GM13976 (cell line): ENCODE measurements around the gene SMYD3.

Experiments used
- DNase-seq: peaks from one replicate; pipeline ENCODE4 v3.0.0; 2012; ENCODE audit warnings: low spot score
- CTCF ChIP-seq: IDR thresholded peaks from 2 replicates; pipeline ENCODE4 v1.5.1; 2012; ENCODE audit warnings: borderline replicate concordance, mild to moderate bottlenecking; ENCODE audit not compliant: insufficient read depth; ENCODE audit errors: extremely low read depth, missing control alignments, control extremely low read depth
- in situ Hi-C: fragments of 300-500 bp; cut with MboI; formaldehyde crosslinking; loops from one replicate; pipeline ENCODE4 v1.12.0; 2022; ENCODE audit warnings: low sequenced_read_pairs, mixed read lengths, inconsistent platforms; ENCODE audit not compliant: unreplicated experiment

Gene SMYD3

DNA sequence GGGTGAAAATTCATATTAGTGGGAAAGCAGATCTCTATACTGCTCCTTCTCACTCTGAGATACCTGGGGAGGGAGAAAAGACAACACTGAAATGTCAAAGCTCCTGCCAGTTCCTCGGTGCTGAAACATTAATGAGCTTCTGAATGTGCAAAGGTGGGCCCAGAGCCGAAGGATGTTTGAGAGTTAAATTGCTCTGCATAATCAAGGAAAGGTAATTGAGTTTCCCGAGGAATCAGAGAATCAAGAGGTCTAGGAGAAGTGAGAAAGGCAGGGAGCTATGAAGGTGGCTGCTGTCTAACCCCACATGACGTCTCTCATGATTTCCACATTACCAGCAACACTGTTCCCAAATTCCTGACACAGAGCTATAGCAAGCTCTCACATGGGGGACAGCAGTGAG lies 346.7 kb downstream of the SMYD3 start:
- no peak for DNase-seq
- in situ Hi-C loops: no loop called here
- TF ChIP-seq CTCF: no peak

DNA sequence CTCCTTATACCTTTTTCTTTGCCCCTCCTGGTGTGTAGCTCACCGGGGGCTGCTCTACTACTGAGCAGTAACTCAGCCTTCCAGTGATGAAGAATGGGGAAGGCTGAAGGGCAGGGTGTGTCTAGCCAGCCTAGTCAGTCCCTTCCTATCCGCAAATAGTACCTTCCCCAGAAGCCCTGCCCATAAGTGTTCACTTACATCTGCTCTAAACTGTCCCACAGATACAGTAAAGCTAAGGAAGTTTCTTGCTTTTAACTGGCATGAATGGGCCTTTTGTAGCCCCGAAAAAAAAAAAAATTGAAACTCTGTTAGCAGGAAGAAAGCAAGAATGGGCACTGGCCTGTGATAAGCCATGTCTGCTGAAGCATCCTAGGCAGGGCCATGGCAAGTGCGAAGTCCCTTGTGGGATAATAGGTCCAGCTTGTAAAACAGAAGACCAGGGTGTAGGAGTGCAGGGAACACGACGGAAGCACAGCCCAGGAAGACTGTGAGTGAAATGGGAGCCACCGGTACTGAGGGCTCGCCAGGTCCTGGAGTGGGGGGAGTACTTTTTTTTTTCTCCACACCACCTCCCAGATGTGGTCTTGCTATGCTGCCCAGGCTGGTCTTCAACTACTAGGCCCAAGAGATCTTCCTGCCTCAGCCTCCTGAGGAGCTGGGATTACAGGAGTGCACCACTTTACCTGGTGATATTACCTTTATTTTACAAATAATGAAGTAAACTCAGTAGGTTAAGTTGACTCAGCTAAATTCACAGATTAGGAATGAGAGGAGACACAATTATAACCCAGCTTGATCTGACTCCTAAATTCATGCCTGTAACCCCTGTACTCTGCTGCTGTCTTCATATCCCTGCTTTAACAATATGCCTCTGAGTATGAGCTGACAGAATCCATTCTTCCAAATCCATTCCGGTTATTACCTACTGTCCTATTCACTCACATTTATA lies 347.5 kb downstream of the SMYD3 start:
- TF ChIP-seq CTCF: no peak
- in situ Hi-C loops: no loop called here
- DNase-seq: no peak

- DNase-seq: no peak
- TF ChIP-seq CTCF: no peak
- in situ Hi-C loops: no loop called here
Observed at GRCh38 chr1:246158131-246158530, 348.9 kb downstream of the SMYD3 start.

GRCh38 chr1:246157516-246157915 lies 349.6 kb downstream of the SMYD3 start:
- TF ChIP-seq CTCF: no peak
- no peak for DNase-seq
- in situ Hi-C loops: no loop called here

DNA sequence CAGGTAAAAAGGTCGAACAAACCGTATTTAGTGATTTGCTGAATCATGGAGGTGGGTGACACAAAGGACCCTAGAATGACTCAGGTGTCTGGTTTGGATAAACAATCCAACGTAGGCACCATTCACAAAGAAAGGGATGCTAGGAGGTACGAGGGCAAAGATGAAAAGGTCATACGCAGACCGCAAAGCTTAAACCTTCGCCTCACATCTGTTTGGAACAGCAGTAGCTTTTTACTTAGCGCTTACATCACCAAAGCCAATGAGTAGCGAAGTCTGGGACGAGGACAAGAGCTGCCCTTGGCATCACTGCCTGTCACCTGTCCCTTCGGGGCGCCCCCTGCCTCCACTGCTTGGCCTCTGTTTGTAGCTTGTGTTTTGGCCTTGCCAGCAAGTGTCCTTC lies 350.2 kb downstream of the SMYD3 start:
- TF ChIP-seq CTCF: no peak
- no peak for DNase-seq
- in situ Hi-C loops: no loop called here

- no peak for DNase-seq
- TF ChIP-seq CTCF: no peak
- in situ Hi-C loops: no loop called here
Observed at GRCh38 chr1:246155923-246156322, 351.2 kb downstream of the SMYD3 start.
